ENCODE measurements around the gene INO80D.
"Not testable (repeated sequence)": the region's sequence is repeated elsewhere in the genome, so short reads cannot be mapped to it uniquely, and the experiment has no call there.

The INO80D gene

GRCh38 chr2:206051912-206052311 lies 34.1 kb downstream of the INO80D start:
- no peak for DNase-seq
- Histone ChIP-seq H3K27ac (no peak overlapping the region), H3K4me3 (ENCODE audit: low read depth, low read length) (no peak overlapping the region), H3K27me3 (replicated peaks) (no peaks in the 10 kb centered on the region), H3K36me3 (replicated peaks) (peaks cover 6% of the 10 kb centered on the region)
- TF ChIP-seq CTCF (IDR thresholded peaks at IDR 0.05; ENCODE audit: low read depth, low read length, missing control alignments), result no peak
- in situ Hi-C loops (cut with HindIII; ENCODE audit: low pct_ligation_motif_present, low sequenced_read_pairs), result no loop called here

- no peak overlapping the region for H3K4me3 ChIP-seq (ENCODE audit: low read depth, low read length)
- no peaks in the 10 kb centered on the region for H3K27me3 ChIP-seq (replicated peaks)
- DNase-seq, result no peak
- no peaks in the 10 kb centered on the region for H3K36me3 ChIP-seq (replicated peaks)
- no peak for TF ChIP-seq CTCF (IDR thresholded peaks at IDR 0.05; ENCODE audit: low read depth, low read length, missing control alignments)
- no peak overlapping the region for H3K27ac ChIP-seq
- in situ Hi-C loops (cut with HindIII; ENCODE audit: low pct_ligation_motif_present, low sequenced_read_pairs), result no loop called here
Observed at GRCh38 chr2:206049392-206049791, 36.6 kb downstream of the INO80D start.

GRCh38 chr2:206045251-206045650 lies 40.7 kb downstream of the INO80D start:
- Histone ChIP-seq H3K4me3 (ENCODE audit: low read depth, low read length) (no peak overlapping the region), H3K36me3 (replicated peaks) (peaks cover 4% of the 10 kb centered on the region), H3K27ac (no peak overlapping the region), H3K27me3 (replicated peaks) (no peaks in the 10 kb centered on the region)
- in situ Hi-C loops (cut with HindIII; ENCODE audit: low pct_ligation_motif_present, low sequenced_read_pairs), result no loop called here
- TF ChIP-seq CTCF (IDR thresholded peaks at IDR 0.05; ENCODE audit: low read depth, low read length, missing control alignments), result no peak
- DNase-seq, result no peak

- Histone ChIP-seq H3K27me3 (replicated peaks) (no peaks in the 10 kb centered on the region), H3K4me3 (ENCODE audit: low read depth, low read length) (no peak overlapping the region), H3K27ac (no peak overlapping the region), H3K36me3 (replicated peaks) (peaks cover 4% of the 10 kb centered on the region)
- no peak for DNase-seq
- TF ChIP-seq CTCF (IDR thresholded peaks at IDR 0.05; ENCODE audit: low read depth, low read length, missing control alignments), result no peak
- in situ Hi-C loops (cut with HindIII; ENCODE audit: low pct_ligation_motif_present, low sequenced_read_pairs), result no loop called here
Observed at GRCh38 chr2:206040525-206040924, 45.4 kb downstream of the INO80D start.

GRCh38 chr2:206035393-206035792 lies 50.6 kb downstream of the INO80D start:
- DNase-seq; H3K36me3 ChIP-seq (replicated peaks); H3K27ac ChIP-seq; in situ Hi-C loops (cut with HindIII; ENCODE audit: low pct_ligation_motif_present, low sequenced_read_pairs); H3K27me3 ChIP-seq (replicated peaks); H3K4me3 ChIP-seq (ENCODE audit: low read depth, low read length): not testable (repeated sequence)

- H3K27me3 ChIP-seq (replicated peaks); H3K27ac ChIP-seq; H3K4me3 ChIP-seq (ENCODE audit: low read depth, low read length); H3K36me3 ChIP-seq (replicated peaks); in situ Hi-C loops (cut with HindIII; ENCODE audit: low pct_ligation_motif_present, low sequenced_read_pairs); DNase-seq: not testable (repeated sequence)
Observed at GRCh38 chr2:206033452-206033851, 52.5 kb downstream of the INO80D start.

- in situ Hi-C loops (cut with HindIII; ENCODE audit: low pct_ligation_motif_present, low sequenced_read_pairs), result no loop called here
- Histone ChIP-seq H3K27me3 (replicated peaks) (no peaks in the 10 kb centered on the region), H3K36me3 (replicated peaks) (no peaks in the 10 kb centered on the region), H3K27ac (no peak overlapping the region), H3K4me3 (ENCODE audit: low read depth, low read length) (no peak overlapping the region)
- no peak for TF ChIP-seq CTCF (IDR thresholded peaks at IDR 0.05; ENCODE audit: low read depth, low read length, missing control alignments)
- DNase-seq, result no peak
Observed at GRCh38 chr2:206031950-206032567, 53.9 kb downstream of the INO80D start.

Data from brain microvascular endothelial cell (primary cell).